Measurements from ENCODE around the gene EFNB3. TPM values are rescaled to one million over a fixed set of nuclear protein-coding genes. Genes with fewer than 3 reads are reported as not detected.
A peak's percentile ranks its signal among the peaks of the same experiment; 100 is the strongest.

EFNB3 gene
- total RNA-seq, 3 donors from 2014 or later, result 0.08 TPM; not detected in 2

DNA sequence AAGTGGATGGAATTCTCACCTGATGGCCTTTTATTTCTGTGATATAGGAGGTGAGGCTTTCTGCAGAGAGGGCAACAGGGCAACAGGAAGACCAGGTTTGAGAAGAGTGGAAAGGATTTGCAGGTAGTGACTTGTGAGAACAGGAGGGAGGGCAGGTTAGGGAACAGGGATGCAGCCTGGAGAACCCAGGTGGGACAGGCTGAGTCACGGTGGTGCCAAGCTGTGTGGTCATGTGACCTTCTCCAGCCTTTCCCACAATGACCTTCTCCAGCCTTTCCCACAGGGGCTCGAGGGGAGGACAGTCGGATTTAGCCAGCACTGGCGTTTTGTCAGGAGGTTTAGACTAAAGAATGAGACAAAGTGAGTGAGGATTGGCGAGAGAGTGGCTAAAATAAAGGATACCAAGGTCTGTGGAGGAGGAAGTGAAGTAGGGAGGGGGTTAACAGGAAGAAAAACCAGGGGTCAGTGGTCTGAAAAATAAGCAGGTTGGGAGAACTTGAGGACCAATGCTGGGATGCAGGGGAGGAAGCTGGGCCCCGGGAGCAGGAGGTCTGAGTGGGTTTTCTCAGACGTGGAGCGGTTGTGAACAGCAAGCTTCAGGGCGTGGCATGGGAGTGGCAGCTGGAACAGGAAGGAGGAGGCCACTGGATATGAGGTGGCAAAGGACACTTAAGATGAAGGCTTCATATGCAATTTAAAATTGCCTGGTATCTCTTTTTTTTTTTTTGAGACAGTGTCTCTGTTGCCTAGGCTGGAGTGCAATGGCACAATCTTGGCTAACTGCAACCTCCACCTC lies 50.3 kb downstream of the EFNB3 start:
- no peaks in the 10 kb centered on the region for H3K9me3 Mint-ChIP-seq
- no peak for DNase-seq
- peaks cover 15% of the 10 kb centered on the region for H3K27me3 Mint-ChIP-seq (ENCODE audit: low read depth)
- no peak for ATAC-seq
- peak overlapping the region; percentile 44 for H3K4me3 Mint-ChIP-seq
- no peaks in the 10 kb centered on the region for H3K4me1 Mint-ChIP-seq (ENCODE audit: low read depth)
- H3K36me3 Mint-ChIP-seq (ENCODE audit: insufficient read depth), result no peaks in the 10 kb centered on the region

GRCh38 chr17:7756968-7757367 lies 52.0 kb downstream of the EFNB3 start:
- H3K4me1 Mint-ChIP-seq (ENCODE audit: low read depth), result no peaks in the 10 kb centered on the region
- H3K27me3 Mint-ChIP-seq (ENCODE audit: low read depth), result peaks cover 14% of the 10 kb centered on the region
- H3K36me3 Mint-ChIP-seq (ENCODE audit: insufficient read depth), result no peaks in the 10 kb centered on the region
- no peaks in the 10 kb centered on the region for H3K9me3 Mint-ChIP-seq
- no peak for DNase-seq
- ATAC-seq, result no peak
- no peak overlapping the region for H3K4me3 Mint-ChIP-seq

Other genes with a start within 250 kb of the EFNB3 start
- gene ZBTB4, start 225.6 kb upstream of the EFNB3 start, total RNA-seq, result 10 to 100 TPM; 16.0 to 18.0 (median 17.5) TPM
- not detected for gene SLC35G6, start 223.8 kb upstream of the EFNB3 start, total RNA-seq
- 100 to 1,000 TPM; 184 to 188 (median 188) TPM for gene POLR2A, start 220.8 kb upstream of the EFNB3 start, total RNA-seq
- 1 to 10 TPM; 4.6 to 6.5 (median 6.1) TPM for gene TNFSF12, start 156.1 kb upstream of the EFNB3 start, total RNA-seq
- 1 to 10 TPM in 2 of 3 donors, under 1 TPM in 1; 0.98 to 1.4 (median 1.3) TPM for gene TNFSF13, start 146.5 kb upstream of the EFNB3 start, total RNA-seq
- gene SENP3, start 143.3 kb upstream of the EFNB3 start, total RNA-seq, result 100 to 1,000 TPM; 138 to 153 (median 146) TPM
- 1 to 10 TPM; 4.8 to 5.3 (median 4.9) TPM for gene CD68, start 125.6 kb upstream of the EFNB3 start, total RNA-seq
- 100 to 1,000 TPM; 110 to 134 (median 114) TPM for gene MPDU1, start 121.3 kb upstream of the EFNB3 start, total RNA-seq
- under 1 TPM; 0.20 to 0.38 (median 0.24) TPM for gene SOX15, start 115.1 kb upstream of the EFNB3 start, total RNA-seq
- 10 to 100 TPM; 53.7 to 57.6 (median 54.2) TPM for gene FXR2, start 90.3 kb upstream of the EFNB3 start, total RNA-seq
- 10 to 100 TPM; 14.9 to 18.1 (median 16.8) TPM for gene SAT2, start 77.4 kb upstream of the EFNB3 start, total RNA-seq
- not detected for gene SHBG, start 75.1 kb upstream of the EFNB3 start, total RNA-seq
- gene ATP1B2, start 54.3 kb upstream of the EFNB3 start, total RNA-seq, result under 1 TPM; 0.10 to 0.24 (median 0.13) TPM
- gene TP53, start 17.7 kb upstream of the EFNB3 start, total RNA-seq, result 100 to 1,000 TPM in 1 of 3 donors, 10 to 100 TPM in 2; 93.0 to 106 (median 98.9) TPM
- 10 to 100 TPM; 27.3 to 34.9 (median 34.3) TPM for gene WRAP53, start 16.7 kb upstream of the EFNB3 start, total RNA-seq
- gene DNAH2, start 12.5 kb downstream of the EFNB3 start, total RNA-seq, result not detected
- gene KDM6B, start 129.0 kb downstream of the EFNB3 start, total RNA-seq, result 100 to 1,000 TPM; 187 to 226 (median 206) TPM
- gene TMEM88, start 149.9 kb downstream of the EFNB3 start, total RNA-seq, result 10 to 100 TPM in 1 of 3 donors, 1 to 10 TPM in 2; 8.9 to 11.1 (median 9.9) TPM
- gene NAA38, start 152.4 kb downstream of the EFNB3 start, total RNA-seq, result 10 to 100 TPM; 40.4 to 47.5 (median 41.5) TPM
- 10 to 100 TPM; 19.7 to 20.8 (median 20.6) TPM for gene CYB5D1, start 152.8 kb downstream of the EFNB3 start, total RNA-seq
- gene CHD3, start 183.6 kb downstream of the EFNB3 start, total RNA-seq, result 100 to 1,000 TPM; 117 to 127 (median 123) TPM
- gene RNF227, start 211.1 kb downstream of the EFNB3 start, total RNA-seq, result 1 to 10 TPM; 4.7 to 5.5 (median 5.0) TPM
- gene KCNAB3, start 224.7 kb downstream of the EFNB3 start, total RNA-seq, result 10 to 100 TPM; 10.3 to 11.5 (median 11.4) TPM
- 100 to 1,000 TPM; 123 to 134 (median 124) TPM for gene TRAPPC1, start 226.7 kb downstream of the EFNB3 start, total RNA-seq
- gene CNTROB, start 227.0 kb downstream of the EFNB3 start, total RNA-seq, result 10 to 100 TPM; 31.8 to 37.1 (median 34.6) TPM